Stimulated activated CD4-positive, alpha-beta T cell treated with anti-CD3 and anti-CD28 coated beads, Interleukin-4, amount 100 ng/mL, for 4 hours (primary cell): ENCODE results near the gene SCN4A.

ENCODE experiments used
- DNase-seq, 2 experiments: peaks; one replicate each; pipeline ENCODE4 v3.0.0-alpha.2; 2020

The SCN4A gene

DNA sequence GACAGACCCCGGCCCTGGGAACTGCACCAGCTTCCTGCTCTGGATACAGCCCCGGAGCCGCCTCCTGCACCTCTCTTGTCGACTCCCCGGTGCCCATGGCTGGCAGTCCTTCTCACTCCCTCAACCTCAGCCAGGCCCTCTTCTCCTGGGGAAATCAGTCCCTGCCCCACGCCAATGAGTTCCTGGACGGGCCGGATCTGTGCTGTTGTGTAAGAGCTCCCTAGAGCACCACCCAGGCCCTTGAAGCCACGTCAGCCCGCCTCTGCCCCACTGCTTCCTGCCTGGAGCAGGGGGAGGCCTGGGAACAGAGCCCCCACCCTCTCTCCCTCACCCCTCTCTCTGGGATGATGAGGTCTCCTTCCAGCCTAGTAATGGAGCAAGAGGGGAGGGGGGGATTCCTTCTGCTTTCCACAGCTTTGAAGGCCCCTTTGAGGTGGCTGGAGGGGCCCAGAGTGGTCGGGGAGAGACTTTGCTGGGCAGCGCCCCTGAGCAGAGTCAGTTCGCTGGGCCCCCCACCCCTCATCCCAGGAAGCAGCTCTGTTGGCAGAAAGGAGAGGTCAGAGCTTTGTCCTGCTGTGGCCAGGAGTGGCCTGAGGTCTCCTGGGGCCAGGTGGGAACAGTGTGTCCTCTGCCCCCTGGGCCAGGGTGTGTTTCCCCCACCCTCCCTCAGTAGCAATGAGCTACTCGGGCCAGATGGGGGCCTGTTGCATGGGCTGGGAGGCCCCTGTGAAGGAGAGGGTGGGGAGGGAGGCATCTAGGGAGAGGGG is 29.2 kb upstream of the SCN4A start:
- no peak for DNase-seq

DNA sequence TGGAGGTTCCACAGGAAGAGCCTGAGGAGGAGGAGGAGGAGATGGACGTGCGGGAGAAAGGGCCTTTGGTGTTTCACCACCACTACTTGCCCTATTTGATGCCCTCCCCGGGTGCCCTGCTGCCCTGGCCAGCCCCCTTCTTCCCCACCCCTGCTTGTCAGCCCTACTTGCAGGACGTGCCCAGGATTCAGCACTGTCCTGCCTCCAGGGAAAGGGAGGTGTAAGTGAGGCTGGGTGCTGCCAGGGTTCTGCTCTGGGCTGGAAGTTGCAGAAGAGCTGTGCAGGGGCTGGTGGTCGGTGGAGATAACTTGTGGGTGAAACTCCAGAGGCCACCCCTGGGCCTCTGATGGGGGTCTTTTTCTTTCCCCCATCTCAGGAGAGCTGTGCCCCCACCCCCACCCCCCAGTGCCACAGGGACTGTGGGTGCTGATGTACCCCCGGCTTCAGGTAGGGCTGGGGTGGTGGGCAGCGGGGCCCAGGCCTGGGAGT is 28.4 kb upstream of the SCN4A start:
- no peak for DNase-seq

DNA sequence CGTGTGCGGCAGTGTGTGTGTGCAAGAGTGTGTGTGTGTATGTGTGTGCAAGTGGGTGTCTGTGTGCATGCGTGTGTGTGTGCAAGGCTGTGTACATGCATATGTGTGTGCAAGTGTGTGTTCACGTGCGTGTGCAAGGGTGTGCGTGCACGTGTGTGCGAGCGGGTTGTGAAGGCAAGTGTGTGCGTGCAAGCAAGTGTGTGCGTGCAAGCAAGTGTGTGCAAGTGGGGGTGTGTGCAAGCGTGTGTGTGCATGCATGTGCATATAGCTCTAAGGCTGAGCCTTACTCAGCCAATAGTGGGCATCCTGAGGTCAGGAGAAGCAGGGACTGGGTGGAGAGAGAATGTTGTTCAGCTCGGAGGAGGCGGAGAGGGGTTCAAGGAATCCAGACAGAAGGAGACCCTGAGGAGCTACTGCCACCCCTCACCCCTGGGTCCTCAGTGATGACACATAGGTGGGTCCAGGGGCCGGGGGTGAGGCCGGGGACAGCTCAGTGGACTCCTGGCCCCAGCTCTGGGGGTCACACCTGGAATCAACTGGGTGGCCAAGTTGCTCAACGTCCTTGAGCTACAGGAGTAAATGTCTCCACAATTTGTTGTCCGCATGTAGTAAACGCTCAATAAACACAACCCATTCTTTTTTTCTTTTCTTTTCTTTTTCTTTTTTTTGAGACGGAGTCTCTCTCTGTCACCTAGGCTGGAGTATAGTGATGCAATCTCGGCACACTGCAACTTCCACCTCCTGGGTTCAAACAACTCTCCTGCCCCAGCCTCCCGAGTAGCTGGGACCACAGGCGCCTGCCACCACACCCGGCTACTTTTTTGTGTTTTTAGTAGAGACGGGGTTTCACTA is 27.2 kb upstream of the SCN4A start:
- DNase-seq, result no peak

DNA sequence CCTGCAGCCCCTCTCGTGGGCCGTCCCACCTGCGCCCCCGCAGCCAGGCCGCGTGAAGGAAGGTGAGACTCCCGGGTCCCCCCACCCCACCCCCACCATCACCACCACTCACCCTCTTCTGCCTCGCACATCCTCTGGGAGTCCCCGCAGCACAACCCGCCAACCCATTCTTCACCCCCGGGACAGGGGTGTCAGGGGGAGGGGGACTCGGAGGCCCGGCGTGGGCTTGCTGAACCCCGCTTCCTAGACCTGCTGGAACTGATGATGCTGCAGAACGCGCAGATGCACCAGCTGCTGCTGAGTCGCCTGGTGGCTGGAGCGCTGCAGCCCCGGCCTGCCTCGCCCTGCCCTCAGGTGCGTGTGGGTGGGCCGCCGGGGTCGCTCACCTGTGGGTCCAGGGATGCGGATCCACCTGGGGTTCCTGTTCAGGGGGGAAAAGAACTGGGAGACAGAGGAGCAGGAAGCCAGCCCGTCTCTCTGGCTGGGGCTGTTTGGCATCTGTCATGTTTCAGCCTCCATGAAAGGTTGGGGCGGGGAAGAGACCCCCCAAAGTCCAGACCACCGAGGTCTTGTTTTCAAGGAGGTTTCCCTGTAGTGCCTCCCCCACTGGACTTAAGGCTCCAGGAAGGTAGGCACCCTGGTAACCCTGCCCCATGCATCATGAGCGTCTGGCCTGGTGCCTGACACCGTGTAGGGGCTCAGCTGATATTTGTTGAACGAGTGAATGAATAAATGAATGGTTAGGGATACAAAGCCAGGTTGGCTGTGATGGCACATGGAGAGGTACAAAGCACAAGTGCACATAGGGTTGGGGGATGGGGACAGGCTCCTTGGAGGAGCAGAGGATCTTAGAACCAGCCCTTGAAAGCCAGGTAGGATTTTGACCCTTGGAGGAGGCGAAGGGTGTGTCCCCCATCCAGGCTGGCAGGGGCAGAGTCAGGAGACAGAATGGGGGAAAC is 26.3 kb upstream of the SCN4A start:
- peak in 1 of 2 experiments; percentile 38 for DNase-seq

DNA sequence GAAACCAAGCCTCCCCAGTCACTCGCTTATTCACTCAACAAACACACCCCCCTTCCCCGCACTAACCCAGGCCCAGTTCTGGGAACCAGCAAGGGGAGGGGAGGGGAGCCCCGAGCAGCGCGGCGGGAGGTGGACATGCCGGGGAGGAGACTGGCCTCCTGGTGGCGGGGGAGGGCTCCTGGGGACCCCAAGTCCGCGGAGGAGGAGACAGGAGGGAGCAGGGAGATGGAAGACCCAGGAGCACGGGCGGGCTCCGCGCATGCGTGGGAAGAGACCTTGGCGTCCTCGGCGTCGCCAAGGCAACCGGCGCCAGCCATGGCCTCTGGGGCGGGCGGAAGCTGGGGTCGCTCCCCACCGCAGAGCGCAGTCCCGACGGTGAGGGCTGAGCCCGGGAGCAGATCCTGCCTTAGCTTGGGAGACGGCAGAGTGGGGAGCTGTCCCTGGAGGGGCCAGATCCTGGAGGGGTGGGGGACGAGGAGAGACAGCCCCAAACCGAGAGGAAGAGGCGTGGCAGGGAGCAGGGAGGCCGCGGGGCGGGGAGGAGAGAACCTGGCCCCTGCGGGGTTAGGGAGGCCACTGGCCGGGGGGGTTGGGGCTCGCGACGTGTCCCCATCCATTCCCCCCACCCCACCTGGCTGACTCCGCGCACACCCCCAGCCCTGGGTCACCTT is 25.5 kb upstream of the SCN4A start, which contains the start of gene PRR29:
TSS of gene PRR29 (plus strand) at position 302 of the 671 bp plus-strand sequence. CDS start at position 316, 14 bp downstream.
- DNase-seq, result peak; percentile 65 to 68

DNA sequence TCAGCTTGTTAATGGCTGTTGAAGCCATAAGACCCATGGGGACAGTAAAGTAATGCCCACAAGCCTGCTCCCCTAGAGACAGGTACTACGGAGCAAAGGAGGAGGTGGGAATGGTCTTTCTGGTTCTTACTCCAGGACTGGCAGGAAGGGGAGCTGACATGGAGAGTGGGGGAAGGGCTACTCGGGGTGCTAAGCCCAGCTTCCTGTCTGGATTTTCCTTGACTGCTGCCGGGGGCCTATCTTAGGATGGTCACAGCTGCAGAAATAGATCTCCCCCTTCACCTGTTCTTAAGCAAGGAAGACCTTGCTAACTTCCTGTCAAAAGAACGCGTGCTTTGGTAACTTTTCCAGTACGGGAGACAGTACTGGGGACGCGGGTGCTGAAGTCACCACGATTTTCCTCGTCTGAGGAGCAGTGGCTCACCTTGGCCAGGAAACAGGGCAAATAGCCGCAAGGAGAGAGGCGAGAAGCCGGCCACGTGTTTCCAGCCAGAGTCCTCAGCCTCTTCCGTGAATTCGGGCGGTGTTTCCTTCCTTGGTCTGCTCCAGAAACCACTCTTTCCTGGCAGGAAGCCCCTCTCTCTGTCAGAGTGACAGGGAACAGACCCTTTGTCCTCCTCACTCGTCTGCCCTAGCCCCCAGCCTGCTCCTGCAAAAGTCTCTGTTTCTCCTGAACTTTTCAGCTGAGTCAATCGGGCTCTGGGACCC is 24.8 kb upstream of the SCN4A start:
- DNase-seq, result no peak

DNA sequence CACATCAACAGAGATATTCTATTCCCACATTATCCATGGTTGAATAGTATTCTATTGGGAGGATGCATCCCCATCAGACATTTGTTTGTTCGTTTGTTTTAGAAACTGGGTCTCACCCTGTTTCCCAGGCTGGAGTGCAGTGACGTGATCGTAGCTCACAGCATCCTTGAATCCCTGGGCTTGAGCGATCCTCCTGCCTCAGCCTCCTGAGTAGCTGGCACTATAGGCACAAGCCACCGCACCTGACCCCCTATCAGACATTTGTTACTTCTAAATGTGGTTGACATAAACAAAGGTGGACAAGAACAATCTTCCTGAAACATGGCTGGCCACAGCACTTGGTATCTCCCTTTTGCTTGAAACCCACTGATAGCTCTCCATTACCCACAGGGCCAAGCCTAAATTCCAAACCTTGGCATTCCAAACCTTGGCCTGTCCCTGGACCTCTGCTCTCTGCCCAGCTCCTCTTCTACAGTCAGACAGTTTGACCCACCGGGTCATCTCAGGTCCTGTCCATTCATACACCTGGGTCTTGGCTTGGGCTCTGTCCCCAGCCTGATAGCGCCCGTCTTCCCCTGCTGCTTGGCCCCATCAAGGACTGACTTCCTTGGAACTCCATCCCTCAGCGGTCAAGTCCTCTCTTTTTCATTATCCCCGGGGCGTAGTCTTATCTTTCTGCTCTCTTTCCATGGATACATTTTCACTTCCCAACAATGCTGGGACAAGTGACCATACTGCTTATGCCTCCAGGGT is 23.9 kb upstream of the SCN4A start:
- no peak for DNase-seq

DNA sequence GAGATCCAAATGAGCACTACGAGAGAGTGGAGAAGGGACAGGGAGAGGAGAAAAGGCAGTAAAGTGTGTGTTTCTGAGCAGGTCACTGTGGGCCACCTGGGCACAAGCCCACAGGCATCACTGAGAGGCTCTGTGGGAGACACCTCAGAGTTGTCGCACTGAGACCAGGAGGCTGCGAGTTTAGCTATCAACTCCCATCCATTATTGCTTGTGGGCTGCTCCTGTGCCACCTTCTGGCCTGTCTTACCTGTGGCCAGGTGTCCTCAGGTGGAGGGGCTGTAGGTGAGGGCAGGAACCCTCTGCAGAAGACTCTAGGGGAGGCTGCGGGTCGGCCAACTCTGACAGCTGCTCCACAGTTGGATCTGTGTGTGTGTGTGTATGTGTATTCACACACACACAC is 22.9 kb upstream of the SCN4A start:
- DNase-seq, result no peak

DNA sequence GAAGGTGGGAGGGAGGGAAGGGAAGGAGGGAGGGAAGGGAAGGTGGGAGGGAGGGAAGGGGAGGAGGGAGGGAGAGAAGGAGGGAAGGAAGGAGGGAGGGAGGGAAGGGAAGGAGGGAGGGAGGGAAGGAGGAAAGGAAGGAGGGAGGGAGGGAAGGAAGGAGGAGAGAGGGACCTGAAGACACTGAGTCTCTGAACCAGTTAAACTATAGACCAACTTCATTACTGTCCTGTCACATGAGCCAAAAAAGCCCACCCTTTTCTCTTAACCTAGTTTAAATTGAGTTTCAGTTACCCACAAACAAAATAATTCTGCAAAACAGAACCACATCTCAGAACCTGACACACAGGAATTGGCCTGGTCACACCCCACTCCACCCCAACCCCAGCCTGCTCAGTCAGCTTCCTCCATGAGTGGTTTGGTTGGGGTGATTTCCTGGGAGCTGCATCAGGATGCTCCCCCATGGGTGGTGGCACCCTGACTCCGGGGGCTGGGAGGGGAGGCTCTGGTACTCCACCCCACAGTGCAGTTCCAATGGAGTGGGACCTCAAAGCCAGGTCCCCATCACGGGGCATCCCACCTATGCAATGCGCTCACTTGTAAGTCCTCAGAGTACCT is 20.8 kb upstream of the SCN4A start:
- DNase-seq, result no peak

DNA sequence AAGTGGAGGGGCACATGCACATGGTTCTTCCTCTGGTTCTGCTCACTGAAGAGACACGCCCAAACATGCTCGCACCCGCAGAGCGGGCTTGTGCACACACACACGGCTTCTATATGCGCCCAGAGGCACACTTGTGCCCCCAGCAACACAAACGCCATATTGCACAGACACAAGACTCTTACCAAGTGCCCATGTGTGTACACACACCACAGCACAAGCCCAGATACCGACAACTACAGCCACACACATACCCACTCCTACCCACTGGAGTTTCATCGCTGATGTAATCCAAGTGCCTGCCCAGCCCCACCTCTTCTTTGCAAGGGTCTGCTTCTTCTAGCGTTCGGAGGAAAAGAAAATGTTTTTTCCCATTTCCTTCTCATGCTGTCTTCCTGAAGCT is 18.9 kb upstream of the SCN4A start:
- DNase-seq, result no peak

DNA sequence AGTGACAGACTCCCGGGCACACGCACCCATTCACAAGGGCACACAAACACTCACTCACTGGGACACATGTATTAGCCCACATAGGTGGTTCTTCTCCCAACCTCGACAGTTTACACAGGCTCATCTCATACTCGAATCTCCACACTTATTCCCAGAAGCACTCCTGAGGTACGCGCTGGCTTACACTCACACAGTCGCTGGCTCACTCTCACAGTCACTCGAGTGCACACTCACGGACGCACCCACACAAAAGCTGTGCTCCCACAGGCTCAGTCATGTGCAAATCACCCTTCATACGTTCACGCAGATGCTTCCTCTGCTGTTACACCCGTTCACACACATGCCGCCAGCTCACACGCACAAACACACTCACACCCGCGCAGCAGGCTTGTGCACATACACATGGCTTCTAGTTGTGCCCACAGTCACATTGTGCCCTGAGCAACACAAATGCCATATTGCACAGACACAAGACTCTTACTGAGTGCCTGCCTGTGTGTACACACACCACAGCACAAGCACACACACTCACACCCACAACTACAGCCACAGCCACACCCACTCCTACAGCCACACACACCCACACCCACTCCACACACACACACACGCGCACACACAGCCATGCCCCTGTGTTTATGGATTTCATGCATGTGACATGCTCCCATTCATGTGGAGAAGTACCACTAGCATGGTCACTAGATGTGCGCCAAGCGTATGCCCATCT is 17.1 kb upstream of the SCN4A start:
- no peak for DNase-seq

DNA sequence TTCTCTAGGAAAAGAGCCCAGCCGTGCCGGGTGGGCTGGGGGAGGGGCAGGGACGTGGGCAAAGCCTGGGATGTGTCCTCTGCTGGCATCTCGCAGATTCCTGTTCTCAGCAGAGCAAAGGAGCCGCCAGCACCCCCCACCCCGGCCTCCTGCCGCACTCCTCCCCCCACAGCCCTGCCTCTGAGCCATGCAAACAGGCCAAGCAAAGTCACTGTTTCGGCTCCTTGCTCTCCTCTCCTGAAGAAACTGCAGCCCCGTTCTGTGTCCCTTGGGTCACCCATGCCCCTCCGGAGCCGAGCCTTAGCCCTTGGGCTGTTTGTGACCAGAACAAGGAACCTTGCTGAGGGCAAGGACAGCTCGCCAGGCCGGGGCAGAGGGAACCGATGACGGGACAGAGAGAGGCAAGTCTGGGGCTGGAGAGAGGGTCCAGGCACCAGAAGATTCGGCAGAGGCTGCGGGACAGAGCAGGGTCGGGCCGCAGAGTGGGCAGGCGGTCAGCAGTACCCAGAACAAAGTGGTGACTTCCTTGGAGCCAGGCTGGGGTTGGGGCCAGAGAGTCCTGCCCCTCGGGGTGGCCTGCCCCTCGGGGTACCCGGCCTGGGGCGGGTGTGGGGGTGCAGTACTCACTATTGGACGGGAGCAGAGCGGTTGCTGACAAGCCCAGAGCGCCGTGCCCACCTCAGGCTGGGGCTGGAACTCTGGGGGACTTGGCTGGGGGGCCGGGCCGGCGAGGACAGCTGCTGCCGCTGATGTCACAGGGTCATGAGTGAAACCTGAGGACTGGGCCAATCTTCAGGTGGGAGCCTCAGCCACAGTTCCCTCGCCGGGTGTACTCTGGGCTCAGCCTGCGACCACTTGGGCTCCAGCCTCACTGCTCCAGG is 16.3 kb upstream of the SCN4A start:
- no peak for DNase-seq

DNA sequence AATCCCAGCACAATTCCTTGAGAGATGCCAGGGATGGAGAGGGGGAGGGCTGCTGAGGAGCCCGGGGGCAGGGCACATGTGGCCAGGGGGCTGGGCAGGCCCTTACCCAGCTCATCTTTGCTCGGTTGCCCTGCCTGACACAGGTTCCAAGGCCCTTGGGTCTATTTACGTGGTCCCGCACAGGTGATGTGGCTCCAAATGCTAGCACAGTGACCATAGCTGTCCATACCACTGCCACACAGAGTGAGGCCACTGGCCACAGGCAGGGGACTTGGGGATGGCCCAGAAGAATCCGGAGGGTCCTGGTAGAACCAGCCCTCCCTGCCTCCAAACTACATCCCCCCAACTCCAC is 15.4 kb upstream of the SCN4A start:
- no peak for DNase-seq

DNA sequence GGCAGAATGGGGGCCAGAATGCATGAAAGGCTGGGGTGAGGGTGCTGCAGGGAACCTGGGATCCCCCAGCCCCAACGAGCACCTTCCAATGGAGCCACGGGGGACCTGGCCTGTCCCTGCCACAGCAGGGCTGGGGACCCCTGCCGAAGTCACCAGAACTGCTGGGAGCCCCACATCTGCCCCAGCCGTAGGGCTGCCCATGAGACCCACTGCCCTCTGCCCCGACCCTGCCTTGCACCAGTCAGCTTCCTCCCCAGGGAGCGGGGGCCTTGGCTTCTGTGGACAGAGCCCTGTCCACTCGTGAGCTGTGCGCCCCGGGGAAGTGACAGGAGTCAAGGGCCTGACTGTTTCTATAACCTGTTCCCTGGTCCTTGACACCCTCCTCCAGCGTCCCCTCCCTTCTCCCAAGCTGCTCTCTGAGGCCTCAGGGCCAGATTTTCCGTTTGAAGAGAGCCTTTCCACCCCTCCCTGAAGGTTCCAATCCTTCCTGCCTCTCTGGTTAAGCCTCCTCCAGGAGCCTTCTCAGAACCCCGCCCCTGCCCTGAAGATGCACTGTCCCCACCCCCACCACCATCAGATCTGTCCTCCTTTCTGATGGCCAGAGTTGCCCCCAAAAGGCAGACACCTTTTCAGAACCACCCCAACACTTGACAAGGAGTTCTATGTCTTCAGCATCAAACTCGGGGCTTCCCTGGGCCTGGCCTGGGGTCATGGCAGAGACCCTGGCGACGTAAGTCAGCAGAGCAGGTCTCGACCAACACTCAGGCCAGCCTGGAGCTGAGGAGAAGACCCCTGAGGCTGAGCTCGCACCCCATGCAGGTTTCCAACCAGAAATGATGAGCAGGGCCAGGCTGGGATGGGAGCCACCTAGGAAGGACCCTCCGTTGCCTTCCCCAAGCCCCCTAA is 14.8 kb upstream of the SCN4A start:
- DNase-seq, result no peak

DNA sequence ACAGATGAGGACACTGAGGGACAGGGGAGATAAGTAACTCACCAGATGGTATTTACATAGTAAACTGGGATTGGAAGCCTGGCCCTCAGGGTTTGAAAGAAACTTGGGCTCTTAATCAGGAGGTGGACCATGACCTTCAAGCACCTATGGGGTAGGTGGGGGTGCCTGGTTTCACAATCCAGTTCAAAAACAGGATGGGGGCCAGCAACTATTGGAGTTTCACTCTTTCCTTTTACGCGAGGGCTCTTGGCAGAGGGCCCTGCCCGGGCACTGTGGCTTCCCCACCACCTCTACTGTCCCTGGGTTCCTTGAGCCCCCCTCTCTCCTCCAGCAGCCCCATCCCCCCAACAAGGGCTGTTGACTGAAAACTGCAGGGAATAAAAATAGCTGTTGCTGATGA is 14.1 kb upstream of the SCN4A start:
- DNase-seq, result no peak

DNA sequence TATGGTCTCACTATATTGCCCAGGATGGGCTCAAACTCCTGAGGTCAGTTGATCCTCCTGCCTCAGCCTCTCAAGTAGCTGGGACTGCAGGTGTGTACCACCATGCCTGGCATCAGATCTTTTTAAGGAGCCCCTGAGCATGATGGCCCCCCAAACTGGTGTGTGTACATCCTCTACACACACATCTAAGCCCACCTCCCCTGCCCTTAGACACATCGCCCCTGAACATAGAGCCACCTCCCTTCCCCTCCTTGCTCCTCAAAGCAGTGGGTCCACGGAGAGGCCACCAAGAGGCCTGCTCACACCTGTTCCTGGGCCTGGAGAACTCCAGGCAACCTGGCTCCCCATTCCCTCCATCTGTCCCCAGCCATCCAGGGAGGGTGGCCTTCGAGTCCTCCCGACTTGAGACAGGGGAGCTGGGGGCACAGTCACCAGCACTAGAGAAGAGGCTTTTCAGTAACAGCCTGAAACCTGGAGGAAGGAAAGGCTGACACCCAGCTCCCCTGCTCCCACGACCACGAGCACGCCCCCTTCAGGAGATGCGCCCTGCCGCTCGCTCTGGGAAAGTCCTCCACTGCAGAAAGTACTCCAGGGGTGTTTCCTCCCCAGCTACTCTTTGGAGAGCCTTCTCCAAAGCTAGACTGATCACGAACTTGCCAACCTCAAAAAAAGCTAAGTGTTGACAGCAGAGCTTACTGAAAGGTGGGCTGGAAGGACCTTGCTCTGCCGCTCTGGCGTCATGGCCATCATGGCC is 12.8 kb upstream of the SCN4A start:
- DNase-seq, result no peak
